Measurements from ENCODE around the gene GALNT1.

Gene GALNT1

GRCh38 chr18:35692866-35693265 is 111.3 kb downstream of the GALNT1 start:
- DNase-seq (ENCODE audit: low read depth): no peak
- H3K4me3 ChIP-seq (ENCODE audit: low read depth, low read length): no peak overlapping the region
- TF ChIP-seq, protein P1, sequence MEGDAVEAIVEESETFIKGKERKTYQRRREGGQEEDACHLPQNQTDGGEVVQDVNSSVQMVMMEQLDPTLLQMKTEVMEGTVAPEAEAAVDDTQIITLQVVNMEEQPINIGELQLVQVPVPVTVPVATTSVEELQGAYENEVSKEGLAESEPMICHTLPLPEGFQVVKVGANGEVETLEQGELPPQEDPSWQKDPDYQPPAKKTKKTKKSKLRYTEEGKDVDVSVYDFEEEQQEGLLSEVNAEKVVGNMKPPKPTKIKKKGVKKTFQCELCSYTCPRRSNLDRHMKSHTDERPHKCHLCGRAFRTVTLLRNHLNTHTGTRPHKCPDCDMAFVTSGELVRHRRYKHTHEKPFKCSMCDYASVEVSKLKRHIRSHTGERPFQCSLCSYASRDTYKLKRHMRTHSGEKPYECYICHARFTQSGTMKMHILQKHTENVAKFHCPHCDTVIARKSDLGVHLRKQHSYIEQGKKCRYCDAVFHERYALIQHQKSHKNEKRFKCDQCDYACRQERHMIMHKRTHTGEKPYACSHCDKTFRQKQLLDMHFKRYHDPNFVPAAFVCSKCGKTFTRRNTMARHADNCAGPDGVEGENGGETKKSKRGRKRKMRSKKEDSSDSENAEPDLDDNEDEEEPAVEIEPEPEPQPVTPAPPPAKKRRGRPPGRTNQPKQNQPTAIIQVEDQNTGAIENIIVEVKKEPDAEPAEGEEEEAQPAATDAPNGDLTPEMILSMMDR (IDR thresholded peaks at IDR 0.05; ENCODE audit: low read depth, low read length): no peak
- TF ChIP-seq MAX (IDR thresholded peaks at IDR 0.05; ENCODE audit: low read depth, low read length) (no peak), POLR2A (IDR thresholded peaks at IDR 0.05; ENCODE audit: extremely low read depth, insufficient read length) (no peak), MYC (IDR thresholded peaks at IDR 0.05; ENCODE audit: low read depth, low read length) (no peak)

DNA sequence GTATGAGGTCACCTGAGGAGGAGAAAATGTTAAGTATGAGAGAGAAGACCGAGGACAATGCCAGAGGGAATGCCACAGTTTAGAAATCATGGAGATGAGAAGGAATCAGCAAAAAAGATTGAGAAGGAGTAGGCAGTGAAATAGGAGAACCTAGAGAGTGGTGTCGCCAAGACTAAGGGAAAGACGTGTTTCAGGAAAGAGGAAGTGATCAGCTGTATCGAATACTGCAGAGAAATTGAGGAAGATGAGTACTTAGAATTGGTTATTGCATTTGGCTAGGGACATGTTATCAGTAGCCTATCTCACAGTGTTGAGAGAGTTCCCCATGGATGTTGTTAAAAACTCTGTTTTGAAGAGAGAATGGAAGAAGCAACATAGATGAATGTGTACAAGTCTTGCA is 112.3 kb downstream of the GALNT1 start:
- no peak for TF ChIP-seq POLR2A (IDR thresholded peaks at IDR 0.05; ENCODE audit: extremely low read depth, insufficient read length)
- no peak for TF ChIP-seq MYC (IDR thresholded peaks at IDR 0.05; ENCODE audit: low read depth, low read length)
- TF ChIP-seq, protein P1 (IDR thresholded peaks at IDR 0.05; ENCODE audit: low read depth, low read length): no peak
- TF ChIP-seq MAX (IDR thresholded peaks at IDR 0.05; ENCODE audit: low read depth, low read length): no peak
- peak; percentile 25 for DNase-seq (ENCODE audit: low read depth)
- no peak overlapping the region for H3K4me3 ChIP-seq (ENCODE audit: low read depth, low read length)

- H3K4me3 ChIP-seq (ENCODE audit: low read depth, low read length): no peak overlapping the region
- TF ChIP-seq, protein P1 (IDR thresholded peaks at IDR 0.05; ENCODE audit: low read depth, low read length): no peak
- TF ChIP-seq MYC (IDR thresholded peaks at IDR 0.05; ENCODE audit: low read depth, low read length) (no peak), MAX (IDR thresholded peaks at IDR 0.05; ENCODE audit: low read depth, low read length) (no peak), POLR2A (IDR thresholded peaks at IDR 0.05; ENCODE audit: extremely low read depth, insufficient read length) (no peak)
- no peak for DNase-seq (ENCODE audit: low read depth)
Measured at GRCh38 chr18:35694808-35695207, 113.3 kb downstream of the GALNT1 start.

GRCh38 chr18:35695384-35695783 is 113.8 kb downstream of the GALNT1 start:
- no peak for DNase-seq (ENCODE audit: low read depth)
- H3K4me3 ChIP-seq (ENCODE audit: low read depth, low read length): no peak overlapping the region
- TF ChIP-seq POLR2A (IDR thresholded peaks at IDR 0.05; ENCODE audit: extremely low read depth, insufficient read length) (no peak), MAX (IDR thresholded peaks at IDR 0.05; ENCODE audit: low read depth, low read length) (no peak), MYC (IDR thresholded peaks at IDR 0.05; ENCODE audit: low read depth, low read length) (no peak)
- TF ChIP-seq, protein P1 (IDR thresholded peaks at IDR 0.05; ENCODE audit: low read depth, low read length): no peak

DNA sequence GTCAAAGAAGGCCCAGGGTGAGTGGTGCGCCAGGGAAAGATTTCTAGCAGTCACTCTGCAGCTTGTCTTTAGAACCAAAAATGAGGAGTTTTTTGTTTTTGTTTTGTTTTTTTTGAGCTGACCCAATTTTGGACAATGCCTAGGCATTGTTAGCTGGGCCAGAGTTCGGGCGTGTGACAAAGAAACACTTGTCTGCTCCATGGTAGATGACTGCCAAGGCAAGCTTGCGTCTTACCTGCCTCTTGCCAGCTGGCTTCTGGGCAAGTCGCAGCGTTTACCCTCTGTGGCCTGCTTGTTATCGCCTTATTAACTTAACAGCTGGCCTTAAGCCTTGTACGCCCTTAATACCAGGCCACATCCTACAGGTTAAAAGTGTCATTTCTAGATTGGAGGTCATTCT is 114.3 kb downstream of the GALNT1 start:
- no peak overlapping the region for H3K4me3 ChIP-seq (ENCODE audit: low read depth, low read length)
- no peak for TF ChIP-seq MAX (IDR thresholded peaks at IDR 0.05; ENCODE audit: low read depth, low read length)
- no peak for TF ChIP-seq MYC (IDR thresholded peaks at IDR 0.05; ENCODE audit: low read depth, low read length)
- TF ChIP-seq, protein P1 (IDR thresholded peaks at IDR 0.05; ENCODE audit: low read depth, low read length): no peak
- DNase-seq (ENCODE audit: low read depth): no peak

DNA sequence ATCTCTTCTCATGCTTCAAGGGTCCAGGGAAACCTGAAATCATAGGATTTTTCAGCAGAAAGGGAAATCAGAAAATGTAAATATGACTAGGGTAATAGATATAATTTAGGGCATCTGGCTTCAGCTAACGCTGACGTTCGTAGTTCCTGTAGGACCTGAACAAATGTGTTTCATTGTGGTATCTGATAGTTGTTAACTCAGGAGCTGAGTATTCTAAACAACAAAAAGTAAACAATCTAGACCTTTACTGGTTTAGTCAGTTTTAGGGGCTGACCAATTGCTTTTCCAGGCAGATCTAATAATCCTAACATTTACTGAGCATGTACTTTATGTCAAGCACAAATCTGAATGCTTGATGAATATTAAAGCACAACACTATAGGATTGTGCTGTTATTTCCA is 114.8 kb downstream of the GALNT1 start:
- no peak for DNase-seq (ENCODE audit: low read depth)
- TF ChIP-seq, protein P1 (IDR thresholded peaks at IDR 0.05; ENCODE audit: low read depth, low read length): no peak
- TF ChIP-seq POLR2A (IDR thresholded peaks at IDR 0.05; ENCODE audit: extremely low read depth, insufficient read length) (no peak), MYC (IDR thresholded peaks at IDR 0.05; ENCODE audit: low read depth, low read length) (no peak), MAX (IDR thresholded peaks at IDR 0.05; ENCODE audit: low read depth, low read length) (no peak)

More for the DNA sequence above, 114.8 kb downstream of the GALNT1 start:
- H3K4me3 ChIP-seq (ENCODE audit: low read depth, low read length): no peak overlapping the region
